Measurements from ENCODE around the gene KIF1B. TPM values are rescaled to one million over a fixed set of nuclear protein-coding genes. Genes with fewer than 3 reads are reported as not detected.
A peak's percentile ranks its signal among the peaks of the same experiment; 100 is the strongest.

The KIF1B gene
- total RNA-seq, 1 donor from 2014 or later: 13.4 TPM

DNA sequence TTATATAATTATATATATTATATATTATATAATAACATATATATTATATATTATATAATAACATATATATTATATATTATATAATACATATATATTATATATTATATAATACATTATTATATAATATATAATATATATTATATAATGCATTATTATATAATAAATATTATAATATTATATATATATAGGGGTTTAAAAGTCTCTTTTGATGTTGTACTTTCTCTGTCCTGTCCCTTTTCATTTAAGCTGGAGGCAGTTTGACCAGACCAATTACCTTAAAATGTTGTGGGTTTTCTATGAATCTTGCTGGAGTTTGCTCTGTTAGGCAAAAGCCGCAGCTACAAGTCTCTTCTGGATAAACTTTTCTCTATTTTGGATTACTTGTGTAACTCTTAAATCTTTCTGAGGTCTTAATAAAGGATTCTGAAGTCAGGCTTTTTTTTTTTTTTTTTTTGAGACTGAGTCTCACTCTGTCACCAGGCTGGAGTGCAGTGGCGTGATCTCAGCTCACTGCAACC lies 22.2 kb upstream of the KIF1B start:
- Histone ChIP-seq H3K4me3 (no peak overlapping the region), H3K27ac (no peak overlapping the region), H3K36me3 (no peaks in the 10 kb centered on the region), H3K27me3 (no peaks in the 10 kb centered on the region), H3K4me1 (no peaks in the 10 kb centered on the region), H3K9me3 (no peaks in the 10 kb centered on the region)
- no peak for DNase-seq (ENCODE audit: low spot score in 2 of 2)
- TF ChIP-seq, protein P1, sequence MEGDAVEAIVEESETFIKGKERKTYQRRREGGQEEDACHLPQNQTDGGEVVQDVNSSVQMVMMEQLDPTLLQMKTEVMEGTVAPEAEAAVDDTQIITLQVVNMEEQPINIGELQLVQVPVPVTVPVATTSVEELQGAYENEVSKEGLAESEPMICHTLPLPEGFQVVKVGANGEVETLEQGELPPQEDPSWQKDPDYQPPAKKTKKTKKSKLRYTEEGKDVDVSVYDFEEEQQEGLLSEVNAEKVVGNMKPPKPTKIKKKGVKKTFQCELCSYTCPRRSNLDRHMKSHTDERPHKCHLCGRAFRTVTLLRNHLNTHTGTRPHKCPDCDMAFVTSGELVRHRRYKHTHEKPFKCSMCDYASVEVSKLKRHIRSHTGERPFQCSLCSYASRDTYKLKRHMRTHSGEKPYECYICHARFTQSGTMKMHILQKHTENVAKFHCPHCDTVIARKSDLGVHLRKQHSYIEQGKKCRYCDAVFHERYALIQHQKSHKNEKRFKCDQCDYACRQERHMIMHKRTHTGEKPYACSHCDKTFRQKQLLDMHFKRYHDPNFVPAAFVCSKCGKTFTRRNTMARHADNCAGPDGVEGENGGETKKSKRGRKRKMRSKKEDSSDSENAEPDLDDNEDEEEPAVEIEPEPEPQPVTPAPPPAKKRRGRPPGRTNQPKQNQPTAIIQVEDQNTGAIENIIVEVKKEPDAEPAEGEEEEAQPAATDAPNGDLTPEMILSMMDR (IDR thresholded peaks at IDR 0.05): no peak
- intact Hi-C loops (cut with DNase I): no loop called here

DNA sequence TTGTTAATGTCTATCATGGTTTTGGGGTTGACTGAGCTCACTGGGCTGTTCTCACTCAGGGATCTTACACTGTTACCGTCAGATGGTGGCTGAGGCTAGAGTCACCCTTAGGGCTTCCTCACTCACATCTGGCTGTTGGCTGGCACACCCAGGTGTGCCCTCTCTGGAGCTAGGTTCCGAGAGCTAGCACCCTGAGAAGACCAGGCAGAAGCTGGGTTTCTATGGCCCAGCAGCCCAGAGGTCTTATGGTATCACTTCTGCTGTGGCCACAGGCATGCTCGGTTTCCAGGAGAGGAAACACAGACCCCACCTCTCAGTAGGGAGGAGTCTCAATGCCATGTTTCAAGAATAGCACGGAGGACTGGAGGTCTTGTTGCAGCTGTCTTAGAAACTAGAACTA lies 20.7 kb upstream of the KIF1B start:
- H3K4me3 ChIP-seq: no peak overlapping the region
- intact Hi-C loops (cut with DNase I): no loop called here
- no peaks in the 10 kb centered on the region for H3K36me3 ChIP-seq
- no peaks in the 10 kb centered on the region for H3K4me1 ChIP-seq
- no peak overlapping the region for H3K27ac ChIP-seq
- no peaks in the 10 kb centered on the region for H3K9me3 ChIP-seq
- DNase-seq (ENCODE audit: low spot score in 2 of 2): no peak
- no peaks in the 10 kb centered on the region for H3K27me3 ChIP-seq
- TF ChIP-seq, protein P1 (IDR thresholded peaks at IDR 0.05): no peak

DNA sequence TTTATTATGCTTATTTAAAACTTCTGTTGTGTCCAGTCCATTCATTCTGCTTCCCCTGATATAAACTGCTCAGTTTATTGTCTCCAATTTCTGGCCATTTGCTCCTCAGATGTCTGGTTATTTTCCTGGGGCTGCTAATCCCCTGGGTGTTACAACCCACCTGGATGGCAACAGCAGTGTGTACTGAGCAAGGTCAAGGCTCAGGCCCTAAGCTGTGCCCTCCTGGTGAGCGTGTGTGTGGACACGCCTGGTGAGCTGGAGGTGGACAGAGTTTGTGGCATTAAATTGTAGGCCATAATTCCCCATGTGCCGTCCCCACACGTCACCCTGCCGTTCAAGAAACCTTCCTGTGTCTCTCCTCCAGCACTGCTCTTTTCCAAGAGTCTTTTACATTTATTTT lies 18.1 kb upstream of the KIF1B start:
- H3K9me3 ChIP-seq: no peaks in the 10 kb centered on the region
- H3K27ac ChIP-seq: no peak overlapping the region
- intact Hi-C loops (cut with DNase I): no loop called here
- H3K27me3 ChIP-seq: no peaks in the 10 kb centered on the region
- H3K4me3 ChIP-seq: no peak overlapping the region
- no peaks in the 10 kb centered on the region for H3K36me3 ChIP-seq
- no peaks in the 10 kb centered on the region for H3K4me1 ChIP-seq
- TF ChIP-seq, protein P1 (IDR thresholded peaks at IDR 0.05): no peak
- DNase-seq (ENCODE audit: low spot score in 2 of 2): no peak

DNA sequence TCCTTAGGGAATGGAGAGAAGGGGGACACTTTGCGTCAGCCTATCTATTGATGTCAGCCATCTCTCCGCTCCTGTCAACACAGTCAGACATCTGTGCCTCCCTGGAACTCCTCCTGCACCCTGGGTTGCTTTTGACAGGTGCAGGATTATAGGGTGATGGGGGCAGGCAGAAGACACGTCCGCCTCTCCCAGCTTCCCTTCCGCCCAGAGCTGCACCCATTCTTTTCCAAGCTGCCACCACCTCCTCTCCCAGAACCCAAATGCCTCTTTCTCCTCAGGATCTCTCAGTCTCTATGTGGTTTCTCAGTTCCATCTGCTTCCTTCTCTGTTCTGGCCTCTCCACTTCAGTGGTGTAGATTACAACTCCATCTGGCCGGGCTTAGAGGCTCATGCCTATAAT lies 17.1 kb upstream of the KIF1B start:
- no peak overlapping the region for H3K27ac ChIP-seq
- no peaks in the 10 kb centered on the region for H3K27me3 ChIP-seq
- H3K4me3 ChIP-seq: no peak overlapping the region
- intact Hi-C loops (cut with DNase I): no loop called here
- H3K9me3 ChIP-seq: no peaks in the 10 kb centered on the region
- no peaks in the 10 kb centered on the region for H3K4me1 ChIP-seq
- TF ChIP-seq, protein P1 (IDR thresholded peaks at IDR 0.05): no peak
- DNase-seq (ENCODE audit: low spot score in 2 of 2): no peak
- no peaks in the 10 kb centered on the region for H3K36me3 ChIP-seq

DNA sequence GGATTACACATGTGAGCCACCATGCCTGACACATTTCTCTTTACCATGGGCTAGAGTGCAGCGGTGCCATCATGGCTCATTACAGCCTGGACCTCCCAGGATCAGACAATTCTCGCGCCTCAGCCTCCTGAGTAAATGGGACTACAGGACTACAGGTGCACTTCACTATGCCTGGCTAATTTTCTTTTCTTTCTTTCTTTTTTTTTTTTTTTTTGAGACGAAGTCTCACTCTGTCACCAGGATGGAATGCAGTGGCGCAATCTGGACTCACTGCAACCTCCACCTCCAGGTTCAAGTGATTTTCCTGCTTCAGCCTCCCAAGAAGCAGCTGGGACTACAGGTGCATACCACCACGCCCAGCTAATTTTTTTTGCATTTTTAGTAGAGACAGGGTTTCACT lies 14.8 kb upstream of the KIF1B start:
- H3K27me3 ChIP-seq: no peaks in the 10 kb centered on the region
- no peaks in the 10 kb centered on the region for H3K9me3 ChIP-seq
- TF ChIP-seq, protein P1 (IDR thresholded peaks at IDR 0.05): no peak
- intact Hi-C loops (cut with DNase I): no loop called here
- no peak for DNase-seq (ENCODE audit: low spot score in 2 of 2)
- no peaks in the 10 kb centered on the region for H3K36me3 ChIP-seq
- no peak overlapping the region for H3K4me3 ChIP-seq
- no peak overlapping the region for H3K27ac ChIP-seq
- no peaks in the 10 kb centered on the region for H3K4me1 ChIP-seq

DNA sequence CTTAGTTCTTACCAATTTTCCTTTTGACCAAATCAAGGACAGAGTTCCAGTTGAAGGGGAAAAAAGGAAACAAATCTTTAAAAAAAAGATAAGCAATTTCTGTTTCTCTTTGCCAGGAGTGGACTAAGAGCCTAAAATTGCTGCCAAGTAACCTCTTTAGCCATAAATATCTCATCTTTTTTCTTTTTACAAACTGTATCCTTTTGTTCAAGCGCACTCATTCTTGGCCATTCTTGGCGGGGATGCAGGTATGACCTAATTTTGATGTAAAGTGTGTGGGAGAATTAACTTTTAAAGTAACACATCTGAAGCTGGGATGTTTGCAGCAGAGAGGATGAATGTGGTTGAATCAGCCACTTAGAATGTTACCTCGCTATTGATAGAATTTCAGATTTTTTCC lies 13.4 kb upstream of the KIF1B start:
- Histone ChIP-seq H3K27ac (peak overlapping the region in 1 of 2 donors; percentile 10), H3K9me3 (no peaks in the 10 kb centered on the region), H3K36me3 (no peaks in the 10 kb centered on the region), H3K27me3 (no peaks in the 10 kb centered on the region), H3K4me3 (no peak overlapping the region), H3K4me1 (no peaks in the 10 kb centered on the region)
- TF ChIP-seq, protein P1 (IDR thresholded peaks at IDR 0.05): no peak
- intact Hi-C loops (cut with DNase I): no loop called here
- DNase-seq (ENCODE audit: low spot score in 2 of 2): no peak

Data from ascending aorta (tissue), 2 donors.